ENCODE measurements around the gene LRRC43.

- no peak for TF ChIP-seq CTCF (IDR thresholded peaks at IDR 0.05)
- no peak for TF ChIP-seq POLR2A (IDR thresholded peaks at IDR 0.05)
Measured at GRCh38 chr12:122195405-122195804, 12.5 kb downstream of the LRRC43 start.
